HG03175 (cell line): ENCODE results near the gene MAST2.

Source experiments
- ATAC-seq: cut with Tn5 transposase; IDR thresholded peaks from one replicate; pipeline ENCODE4 v1.9.1; 2021; ENCODE audit warnings: mild to moderate bottlenecking, moderate library complexity; ENCODE audit not compliant: unreplicated experiment

The MAST2 gene

GRCh38 chr1:46013581-46013980 lies 210.2 kb downstream of the MAST2 start:
- no peak for ATAC-seq

- no peak for ATAC-seq
Observed at GRCh38 chr1:46017876-46018503, 214.6 kb downstream of the MAST2 start.

- ATAC-seq = no peak
Observed at GRCh38 chr1:46019348-46019747, 215.9 kb downstream of the MAST2 start.

GRCh38 chr1:46020010-46020409 lies 216.6 kb downstream of the MAST2 start:
- no peak for ATAC-seq

GRCh38 chr1:46021046-46021996 lies 217.9 kb downstream of the MAST2 start:
- no peak for ATAC-seq

- ATAC-seq = no peak
Observed at GRCh38 chr1:46026531-46026930, 223.1 kb downstream of the MAST2 start.

GRCh38 chr1:46027788-46028573 lies 224.6 kb downstream of the MAST2 start:
- ATAC-seq = no peak

DNA sequence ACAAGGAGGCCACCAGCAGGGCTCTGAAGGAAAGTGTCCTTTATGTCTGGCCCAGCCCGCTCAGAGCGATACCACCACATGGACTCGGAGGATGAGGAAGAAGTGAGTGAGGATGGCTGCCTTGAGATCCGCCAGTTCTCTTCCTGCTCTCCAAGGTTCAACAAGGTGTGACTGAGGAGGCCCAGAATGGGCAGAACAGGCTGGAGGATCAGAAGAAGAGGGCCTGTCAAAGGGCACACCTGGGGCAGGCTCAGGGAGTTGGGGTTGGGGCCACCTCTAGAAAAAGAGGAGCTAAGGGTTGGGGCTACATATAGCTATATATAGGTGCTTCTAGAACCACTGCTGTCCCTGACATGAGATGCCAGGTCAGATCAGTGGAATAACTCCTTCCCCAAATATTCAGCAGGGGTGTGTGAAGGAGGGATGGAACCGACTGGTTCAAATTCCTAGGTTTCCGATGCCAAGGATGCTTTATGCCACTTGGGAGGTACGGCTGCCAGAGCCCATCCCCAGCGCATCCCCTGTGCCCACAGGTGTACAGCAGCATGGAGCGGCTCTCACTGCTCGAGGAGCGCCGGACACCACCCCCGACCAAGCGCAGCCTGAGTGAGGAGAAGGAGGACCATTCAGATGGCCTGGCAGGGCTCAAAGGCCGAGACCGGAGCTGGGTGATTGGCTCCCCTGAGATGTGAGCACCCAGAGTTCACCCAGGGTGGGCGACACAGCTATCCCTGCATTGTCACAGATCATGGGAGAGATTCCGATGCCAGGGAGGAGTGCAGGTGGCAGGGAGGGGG lies 226.9 kb downstream of the MAST2 start:
- no peak for ATAC-seq

DNA sequence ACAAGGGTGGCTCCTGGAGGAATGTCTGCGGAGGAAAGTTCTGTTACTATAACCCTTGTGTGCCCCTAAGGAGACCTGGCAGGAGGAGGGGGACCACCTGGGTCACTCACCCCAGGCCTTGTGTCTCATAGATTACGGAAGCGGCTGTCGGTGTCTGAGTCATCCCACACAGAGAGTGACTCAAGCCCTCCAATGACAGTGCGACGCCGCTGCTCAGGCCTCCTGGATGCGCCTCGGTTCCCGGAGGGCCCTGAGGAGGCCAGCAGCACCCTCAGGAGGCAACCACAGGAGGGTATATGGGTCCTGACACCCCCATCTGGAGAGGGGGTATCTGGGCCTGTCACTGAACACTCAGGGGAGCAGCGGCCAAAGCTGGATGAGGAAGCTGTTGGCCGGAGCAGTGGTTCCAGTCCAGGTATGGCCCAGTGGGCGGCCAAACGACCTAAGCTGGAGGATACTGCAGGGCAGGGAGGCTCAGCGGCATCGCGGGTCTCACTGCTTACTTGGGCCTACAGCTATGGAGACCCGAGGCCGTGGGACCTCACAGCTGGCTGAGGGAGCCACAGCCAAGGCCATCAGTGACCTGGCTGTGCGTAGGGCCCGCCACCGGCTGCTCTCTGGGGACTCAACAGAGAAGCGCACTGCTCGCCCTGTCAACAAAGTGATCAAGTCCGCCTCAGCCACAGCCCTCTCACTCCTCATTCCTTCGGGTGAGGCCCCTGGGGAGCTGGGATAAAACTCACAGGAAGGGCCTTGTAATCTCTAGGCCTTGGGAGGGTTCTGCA lies 227.7 kb downstream of the MAST2 start:
- no peak for ATAC-seq

- no peak for ATAC-seq
Observed at GRCh38 chr1:46034601-46035516, 231.4 kb downstream of the MAST2 start.

DNA sequence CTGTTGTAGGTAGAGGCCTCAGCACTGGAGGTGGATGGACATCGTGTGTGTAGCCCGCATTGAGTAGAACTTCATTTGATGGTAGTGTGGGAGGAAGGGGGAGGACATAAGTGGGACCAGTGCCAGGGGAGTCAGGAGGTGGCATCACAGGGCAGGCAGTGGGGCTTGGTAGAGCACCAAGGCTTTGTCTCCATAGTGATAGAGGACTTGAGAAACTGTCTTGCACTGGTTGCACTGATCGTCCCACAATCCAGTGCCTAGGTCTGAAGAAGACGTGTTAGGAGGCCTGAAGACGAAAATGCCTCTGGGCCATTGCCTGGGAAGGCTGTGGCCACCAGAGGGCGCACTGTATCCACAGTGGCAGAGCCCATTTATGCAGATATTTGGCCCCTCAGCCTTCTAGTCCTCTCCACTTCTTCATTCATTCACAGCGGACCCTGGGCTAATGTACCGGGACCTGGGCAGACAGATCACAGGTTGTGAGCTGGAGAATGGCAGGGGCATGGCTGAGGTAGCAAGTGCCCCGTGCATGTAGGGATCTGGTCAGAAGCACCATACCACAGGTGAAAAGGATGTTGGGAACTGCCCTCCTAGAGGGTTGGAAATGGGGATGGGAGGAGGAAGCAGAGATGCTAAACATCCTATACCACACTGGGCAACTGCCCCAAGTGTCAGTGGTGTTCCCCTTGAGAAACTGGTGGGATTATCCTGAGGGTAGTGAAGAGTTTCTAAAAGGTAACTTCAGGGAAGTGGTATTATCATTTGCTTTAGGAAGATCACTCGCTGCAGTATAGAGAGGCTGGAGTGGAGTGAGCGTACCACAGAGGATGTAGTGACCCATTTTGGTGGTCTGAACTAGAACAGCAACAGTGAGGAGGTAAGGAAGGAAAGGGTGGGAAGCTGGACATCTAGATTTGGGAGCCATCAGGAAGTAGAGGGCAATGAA lies 233.8 kb downstream of the MAST2 start:
- ATAC-seq = no peak

DNA sequence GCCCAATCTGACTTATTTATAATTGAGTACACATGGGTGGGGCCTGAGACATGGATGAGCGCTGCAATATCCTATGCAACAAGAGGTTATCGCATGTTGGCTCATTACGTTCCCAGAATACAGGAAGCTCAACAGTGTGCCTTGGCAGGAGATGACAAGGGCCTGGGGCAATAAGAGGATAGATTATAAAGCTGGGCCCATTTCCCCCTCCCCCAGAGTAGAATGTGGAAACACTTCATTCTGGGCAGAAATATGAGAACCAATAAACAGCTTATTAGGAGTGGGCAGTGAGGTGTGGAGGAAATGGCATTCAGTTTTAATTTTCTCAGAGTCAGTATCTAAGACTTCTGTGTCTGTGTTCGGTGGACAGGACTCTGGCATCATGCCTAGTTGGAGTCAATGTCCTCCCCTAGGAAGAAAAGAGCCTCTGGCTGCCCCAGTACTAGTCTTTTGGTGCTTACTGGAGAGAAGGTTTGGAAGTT lies 236.2 kb downstream of the MAST2 start:
- ATAC-seq = no peak

DNA sequence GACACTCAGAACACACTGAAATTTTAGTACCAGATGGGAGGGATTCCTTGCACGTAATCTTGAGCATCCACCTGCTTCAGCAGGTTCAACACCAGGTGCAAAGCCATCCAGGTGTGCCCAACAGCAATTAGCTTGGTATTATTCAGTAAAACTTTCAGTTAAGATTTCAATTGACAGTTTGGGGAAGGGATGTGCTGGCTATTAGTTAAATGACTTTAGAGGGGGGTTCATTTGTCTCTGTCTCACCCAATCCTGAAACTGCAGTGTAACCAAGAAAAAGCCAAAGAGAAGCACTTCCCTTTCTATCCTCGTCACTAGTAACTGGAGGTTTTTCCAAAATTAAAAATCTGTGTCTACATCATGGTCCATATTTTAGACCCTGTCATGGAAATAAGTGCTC lies 238.1 kb downstream of the MAST2 start:
- ATAC-seq = no peak

DNA sequence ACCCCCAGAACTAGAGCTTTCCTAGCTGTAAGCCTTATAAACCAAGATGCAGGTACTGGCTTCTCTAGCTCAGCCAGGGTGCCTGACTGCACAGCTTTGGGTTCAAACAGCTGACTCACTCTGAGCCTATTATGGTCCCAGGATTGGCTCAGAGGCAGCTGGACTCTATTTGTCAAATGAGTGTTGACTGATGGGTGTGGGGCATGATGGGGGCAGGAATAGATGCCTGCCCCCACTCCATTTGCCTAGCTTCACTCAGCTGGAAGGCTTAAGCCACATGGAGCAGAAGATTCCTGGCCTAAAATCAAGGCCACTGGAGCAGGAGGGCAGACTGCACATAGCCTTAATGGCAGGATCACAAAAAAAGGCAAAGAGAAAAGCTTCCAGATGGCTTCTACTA lies 238.6 kb downstream of the MAST2 start:
- ATAC-seq = no peak

DNA sequence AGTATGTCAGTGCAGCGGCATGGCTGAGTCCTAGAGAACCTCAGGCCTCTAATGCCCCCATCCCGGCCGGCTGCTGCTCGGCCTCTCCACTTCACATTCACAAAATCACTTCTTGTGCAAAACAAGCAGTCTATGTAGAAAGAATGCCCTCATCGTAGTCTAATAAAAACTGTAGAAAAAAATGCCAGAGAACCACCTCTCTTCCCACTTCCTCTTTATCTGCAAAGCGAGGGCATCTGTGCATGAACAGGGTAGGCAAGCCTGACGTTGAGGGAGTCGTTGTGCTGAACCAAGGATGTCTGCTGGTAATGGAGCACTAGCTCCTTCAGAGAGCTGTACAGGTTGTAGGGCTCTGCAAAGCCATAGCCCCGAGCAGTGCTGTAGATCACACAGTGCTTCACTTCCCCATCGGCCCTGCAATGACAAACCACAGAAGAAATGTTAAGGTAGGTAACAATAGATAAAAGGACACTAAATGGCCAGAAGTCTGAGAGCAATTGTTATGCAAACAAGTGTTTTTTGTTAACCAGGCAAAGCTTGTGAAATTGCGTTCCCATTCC lies 240.1 kb downstream of the MAST2 start:
- peak; percentile 88 for ATAC-seq

DNA sequence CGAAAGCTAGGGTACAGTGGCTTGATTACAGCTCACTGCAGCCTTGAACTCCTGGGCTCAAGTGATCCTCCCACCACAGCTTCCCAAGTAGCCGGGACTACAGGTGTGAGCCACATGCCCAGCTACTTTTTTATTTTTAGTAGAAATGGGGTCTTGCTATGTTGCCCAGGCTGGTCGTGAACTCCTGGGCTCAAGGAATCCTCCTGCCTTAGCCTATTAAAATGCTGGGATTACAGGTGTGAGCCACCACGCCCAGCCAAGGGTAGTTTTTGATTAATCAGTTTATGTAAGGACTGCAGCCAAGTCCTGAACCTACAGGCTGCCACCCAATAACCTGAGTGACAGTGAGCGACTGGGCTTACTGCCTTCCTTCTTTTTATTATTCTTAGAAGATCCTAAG lies 240.7 kb downstream of the MAST2 start:
- ATAC-seq = no peak

DNA sequence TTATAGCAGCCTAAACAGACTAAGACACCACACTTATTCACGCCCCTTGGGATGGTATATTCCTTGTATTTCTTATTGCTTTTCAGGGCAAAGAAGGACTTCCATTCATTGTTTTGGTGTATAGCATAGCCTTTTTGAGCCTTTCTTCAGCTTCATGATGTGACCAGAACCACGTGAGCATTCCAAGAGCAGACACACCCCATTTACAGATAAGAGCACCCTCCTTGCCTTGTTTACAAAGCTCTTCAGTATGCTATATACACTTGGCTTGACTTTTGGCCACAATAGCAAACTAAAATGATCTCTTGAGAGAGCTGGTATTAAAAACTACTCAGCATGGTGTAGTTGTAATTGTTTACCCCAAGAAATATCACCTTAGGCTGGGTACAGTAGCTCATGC lies 250.3 kb downstream of the MAST2 start:
- no peak for ATAC-seq
